Measurements from ENCODE around the gene SLC1A7. TPM values are rescaled to one million over a fixed set of nuclear protein-coding genes. Genes with fewer than 3 reads are reported as not detected.

The SLC1A7 gene
- total and polyA plus RNA-seq, 2 of the 13 experiments (the other 11 are each of a cell fraction or from before 2014, with no cell fraction given), result 0.04 to 2.0 TPM

DNA sequence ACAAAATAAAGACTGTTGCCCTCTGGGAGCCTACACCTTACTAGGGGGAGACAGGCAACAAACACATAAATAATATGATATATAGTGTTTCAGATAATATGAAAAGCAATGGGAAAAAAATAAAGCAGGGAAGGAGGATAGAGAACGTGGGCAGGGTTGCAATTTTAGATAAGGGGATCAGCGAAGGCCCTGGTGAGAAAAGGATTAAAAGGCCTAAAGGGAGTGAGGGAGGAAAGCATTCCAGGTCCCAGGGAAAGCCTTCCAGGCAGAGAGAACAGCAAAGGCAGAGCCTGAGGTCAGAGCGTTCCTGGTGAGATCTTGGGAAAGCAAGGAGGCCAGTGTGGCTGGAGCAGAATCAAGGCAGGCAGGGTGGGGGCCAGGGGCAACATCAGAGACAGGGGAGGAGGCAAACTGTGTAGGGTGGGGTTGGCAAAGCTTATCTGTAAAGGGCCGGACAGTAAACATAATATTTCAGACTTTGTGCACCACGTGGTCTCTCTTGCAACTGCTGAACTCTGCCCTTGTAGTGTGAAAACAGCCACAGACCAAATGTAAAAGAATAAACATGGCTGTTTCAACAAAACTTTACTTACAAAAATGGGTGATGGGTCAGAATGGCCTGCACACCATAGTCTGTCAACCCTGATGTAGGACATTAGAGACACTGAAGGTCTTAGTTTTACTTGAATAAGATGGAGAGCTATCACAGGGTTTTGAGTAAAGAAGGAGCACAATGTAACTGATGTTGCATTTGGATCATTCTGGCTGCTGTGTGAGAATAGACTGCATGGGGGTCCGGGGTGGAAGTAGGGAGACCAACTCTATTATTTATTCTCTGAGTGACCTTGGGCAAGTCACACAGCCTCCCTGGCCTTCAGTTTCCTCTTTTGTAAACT, 40.9 kb upstream of the SLC1A7 start (continued):
- TF ChIP-seq PHF5A (CRISPR knock-in tag; IDR thresholded peaks at IDR 0.05; ENCODE audit: low read depth, unreplicated experiment) (no peak), KLF11 (CRISPR knock-in tag; IDR thresholded peaks at IDR 0.05) (no peak), MED1 (CRISPR knock-in tag; IDR thresholded peaks at IDR 0.05) (peak; percentile 96), ZFY (CRISPR knock-in tag; IDR thresholded peaks at IDR 0.05) (peak; percentile 49), ZBTB8A (CRISPR knock-in tag; IDR thresholded peaks at IDR 0.05; ENCODE audit: borderline replicate concordance, low read depth) (no peak), ZNF724P (CRISPR knock-in tag; IDR thresholded peaks at IDR 0.05; ENCODE audit: borderline replicate concordance) (no peak), PCBP2 (optimal IDR thresholded peaks at IDR 0.05; ENCODE audit: low read depth, low read length, poor library complexity, severe bottlenecking) (no peak), GTF3A (CRISPR knock-in tag; conservative IDR thresholded peaks at IDR 0.05) (no peak), MEIS2 (CRISPR knock-in tag; IDR thresholded peaks at IDR 0.05) (peak; percentile 76), AGO1 (IDR thresholded peaks at IDR 0.05; ENCODE audit: low read depth, low read length, poor library complexity, severe bottlenecking) (no peak), HMGA1 (CRISPR knock-in tag; conservative IDR thresholded peaks at IDR 0.05) (no peak), SNAPC2 (CRISPR knock-in tag; IDR thresholded peaks at IDR 0.05) (no peak), ZNF264 (CRISPR knock-in tag; IDR thresholded peaks at IDR 0.05) (peak; percentile 91), SSRP1 (CRISPR knock-in tag; IDR thresholded peaks at IDR 0.05) (no peak; the same call in 1 of the 2 replicates), SMAD1 (CRISPR knock-in tag; IDR thresholded peaks at IDR 0.05; ENCODE audit: borderline replicate concordance, low read depth) (no peak), U2AF1 (optimal IDR thresholded peaks at IDR 0.05; ENCODE audit: low read depth, low read length) (no peak)
- TF ChIP-seq, protein P1, sequence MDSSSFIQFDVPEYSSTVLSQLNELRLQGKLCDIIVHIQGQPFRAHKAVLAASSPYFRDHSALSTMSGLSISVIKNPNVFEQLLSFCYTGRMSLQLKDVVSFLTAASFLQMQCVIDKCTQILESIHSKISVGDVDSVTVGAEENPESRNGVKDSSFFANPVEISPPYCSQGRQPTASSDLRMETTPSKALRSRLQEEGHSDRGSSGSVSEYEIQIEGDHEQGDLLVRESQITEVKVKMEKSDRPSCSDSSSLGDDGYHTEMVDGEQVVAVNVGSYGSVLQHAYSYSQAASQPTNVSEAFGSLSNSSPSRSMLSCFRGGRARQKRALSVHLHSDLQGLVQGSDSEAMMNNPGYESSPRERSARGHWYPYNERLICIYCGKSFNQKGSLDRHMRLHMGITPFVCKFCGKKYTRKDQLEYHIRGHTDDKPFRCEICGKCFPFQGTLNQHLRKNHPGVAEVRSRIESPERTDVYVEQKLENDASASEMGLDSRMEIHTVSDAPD (CRISPR knock-in tag; IDR thresholded peaks at IDR 0.05), result no peak
- TF ChIP-seq, protein P2, sequence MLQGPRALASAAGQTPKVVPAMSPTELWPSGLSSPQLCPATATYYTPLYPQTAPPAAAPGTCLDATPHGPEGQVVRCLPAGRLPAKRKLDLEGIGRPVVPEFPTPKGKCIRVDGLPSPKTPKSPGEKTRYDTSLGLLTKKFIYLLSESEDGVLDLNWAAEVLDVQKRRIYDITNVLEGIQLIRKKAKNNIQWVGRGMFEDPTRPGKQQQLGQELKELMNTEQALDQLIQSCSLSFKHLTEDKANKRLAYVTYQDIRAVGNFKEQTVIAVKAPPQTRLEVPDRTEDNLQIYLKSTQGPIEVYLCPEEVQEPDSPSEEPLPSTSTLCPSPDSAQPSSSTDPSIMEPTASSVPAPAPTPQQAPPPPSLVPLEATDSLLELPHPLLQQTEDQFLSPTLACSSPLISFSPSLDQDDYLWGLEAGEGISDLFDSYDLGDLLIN (CRISPR knock-in tag; IDR thresholded peaks at IDR 0.05; ENCODE audit: borderline replicate concordance), result no peak
- TF ChIP-seq, protein P3, sequence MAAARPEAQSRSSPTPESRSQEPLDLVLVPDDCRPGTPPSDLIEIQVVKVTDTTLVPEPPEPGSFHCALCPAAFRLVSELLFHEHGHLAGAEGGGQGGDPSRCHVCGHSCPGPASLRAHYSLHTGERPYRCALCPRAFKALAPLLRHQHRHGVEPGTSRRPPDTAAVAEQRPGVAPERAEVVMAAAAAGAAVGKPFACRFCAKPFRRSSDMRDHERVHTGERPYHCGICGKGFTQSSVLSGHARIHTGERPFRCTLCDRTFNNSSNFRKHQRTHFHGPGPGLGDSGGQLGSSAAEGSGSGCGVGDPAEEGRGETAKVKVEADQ (CRISPR knock-in tag; IDR thresholded peaks at IDR 0.05; ENCODE audit: borderline replicate concordance), result no peak
- TF ChIP-seq, protein P4, sequence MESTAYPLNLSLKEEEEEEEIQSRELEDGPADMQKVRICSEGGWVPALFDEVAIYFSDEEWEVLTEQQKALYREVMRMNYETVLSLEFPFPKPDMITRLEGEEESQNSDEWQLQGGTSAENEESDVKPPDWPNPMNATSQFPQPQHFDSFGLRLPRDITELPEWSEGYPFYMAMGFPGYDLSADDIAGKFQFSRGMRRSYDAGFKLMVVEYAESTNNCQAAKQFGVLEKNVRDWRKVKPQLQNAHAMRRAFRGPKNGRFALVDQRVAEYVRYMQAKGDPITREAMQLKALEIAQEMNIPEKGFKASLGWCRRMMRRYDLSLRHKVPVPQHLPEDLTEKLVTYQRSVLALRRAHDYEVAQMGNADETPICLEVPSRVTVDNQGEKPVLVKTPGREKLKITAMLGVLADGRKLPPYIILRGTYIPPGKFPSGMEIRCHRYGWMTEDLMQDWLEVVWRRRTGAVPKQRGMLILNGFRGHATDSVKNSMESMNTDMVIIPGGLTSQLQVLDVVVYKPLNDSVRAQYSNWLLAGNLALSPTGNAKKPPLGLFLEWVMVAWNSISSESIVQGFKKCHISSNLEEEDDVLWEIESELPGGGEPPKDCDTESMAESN (CRISPR knock-in tag; conservative IDR thresholded peaks at IDR 0.05), result peak; percentile 47; the same call in 1 of the 2 replicates
- TF ChIP-seq, protein P5, sequence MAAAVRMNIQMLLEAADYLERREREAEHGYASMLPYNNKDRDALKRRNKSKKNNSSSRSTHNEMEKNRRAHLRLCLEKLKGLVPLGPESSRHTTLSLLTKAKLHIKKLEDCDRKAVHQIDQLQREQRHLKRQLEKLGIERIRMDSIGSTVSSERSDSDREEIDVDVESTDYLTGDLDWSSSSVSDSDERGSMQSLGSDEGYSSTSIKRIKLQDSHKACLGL (CRISPR knock-in tag; IDR thresholded peaks at IDR 0.05), result no peak

Measured in HepG2 (cell line).